SK-N-SH (cell line): Measurements from ENCODE around the gene C20orf204. TPM values are rescaled to one million over a fixed set of nuclear protein-coding genes. Genes with fewer than 3 reads are reported as not detected.

Source experiments
- CTCF ChIA-PET: fragments of 300-600, 350-600 bp; formaldehyde crosslinking; extraction: SDS; loops from one replicate; lab custom pipeline; 2021; lab: Yijun Ruan, JAX
- POLR2A ChIA-PET: fragments of 350-600 bp; sonication (Branson Sonifier 250); formaldehyde crosslinking; extraction: SDS; loops from one replicate; lab custom pipeline; 2020; ENCODE audit warnings: antibody characterized with exemption, inconsistent platforms; lab: Yijun Ruan, JAX
- DNase-seq: peaks from one replicate; pipeline ENCODE4 v3.0.0; 2012
- H2AFZ ChIP-seq: fragments of 200-600 bp; sonication (generic); 2 replicates; pipeline ENCODE4 v1.8.1; 2016; ENCODE audit warnings: antibody characterized with exemption, mild to moderate bottlenecking, low read depth
- H3F3A ChIP-seq: fragments of 200-600 bp; sonication (generic); replicated peaks from 2 replicates; pipeline ENCODE3; 2016; ENCODE audit warnings: antibody characterized with exemption, mild to moderate bottlenecking; ENCODE audit not compliant: insufficient read depth
- H3K27ac ChIP-seq, 2 experiments: fragments of 200-500 bp in 1 of 2; fragments of 200-600 bp in 1 of 2; sonication (Bioruptor generic) in 1 of 2; sonication (generic), shearing (Covaris generic) in 1 of 2; 2 replicates each; pipeline versions ENCODE4 v1.5.1 to v1.6.1; 2014 to 2016; ENCODE audit warnings: low read depth in 2 of 2, inconsistent platforms in 1 of 2, low read length in 1 of 2, mild to moderate bottlenecking in 1 of 2, mixed read lengths in 1 of 2
- H3K27me3 ChIP-seq: fragments of 200-600 bp; sonication (generic), shearing (Covaris generic); 2 replicates; pipeline ENCODE4 v1.6.1; 2016; ENCODE audit warnings: mixed run types; ENCODE audit not compliant: insufficient read depth
- H3K36me3 ChIP-seq, 2 experiments: fragments of 200-500 bp in 1 of 2; fragments of 200-600 bp in 1 of 2; sonication (Bioruptor generic) in 1 of 2; sonication (generic) in 1 of 2; replicated peaks in 1 of 2; 2 replicates each; pipeline versions ENCODE3 to v1.5.1; 2014 to 2016; ENCODE audit warnings: low read length in 1 of 2, mild to moderate bottlenecking in 1 of 2; ENCODE audit not compliant: insufficient read depth in 2 of 2, control insufficient read depth in 1 of 2
- H3K4me1 ChIP-seq, 2 experiments: fragments of 200-500 bp in 1 of 2; fragments of 200-600 bp in 1 of 2; sonication (Bioruptor generic) in 1 of 2; sonication (generic), shearing (Covaris generic) in 1 of 2; 2 replicates each; pipeline versions ENCODE4 v1.5.1 to v1.6.1; 2014 to 2016; ENCODE audit warnings: low read depth in 1 of 2, low read length in 1 of 2, mixed run types in 1 of 2; ENCODE audit not compliant: insufficient read depth in 2 of 2, control insufficient read depth in 1 of 2
- H3K4me2 ChIP-seq: fragments of 200-600 bp; sonication (generic), shearing (Covaris generic); 2 replicates; pipeline ENCODE4 v1.6.1; 2017; ENCODE audit warnings: mixed run types
- H3K4me3 ChIP-seq, 2 experiments: fragments of 200-500 bp in 1 of 2; fragments of 200-600 bp in 1 of 2; sonication (Bioruptor generic) in 1 of 2; sonication (generic), shearing (Covaris generic) in 1 of 2; 2 replicates each; pipeline versions ENCODE4 v1.5.1 to v1.8.1; 2014 to 2016; ENCODE audit warnings: low read depth in 2 of 2, inconsistent platforms in 1 of 2, low read length in 1 of 2, mild to moderate bottlenecking in 1 of 2, mixed read lengths in 1 of 2, moderate library complexity in 1 of 2
- H3K79me2 ChIP-seq: fragments of 200-600 bp; sonication (generic); 2 replicates; pipeline ENCODE4 v1.8.1; 2017; ENCODE audit warnings: mild to moderate bottlenecking; ENCODE audit not compliant: insufficient read depth
- H3K9ac ChIP-seq: fragments of 200-600 bp; sonication (generic); 2 replicates; pipeline ENCODE4 v1.6.1; 2017; ENCODE audit warnings: mixed run types
- H3K9me2 ChIP-seq: fragments of 200-600 bp; sonication (generic); 2 replicates; pipeline ENCODE4 v1.6.1; 2017; ENCODE audit warnings: mixed run types
- H3K9me3 ChIP-seq: fragments of 200-600 bp; sonication (generic); 2 replicates; pipeline ENCODE4 v1.6.1; 2017; ENCODE audit warnings: mixed run types, mild to moderate bottlenecking, moderate library complexity
- H4K20me1 ChIP-seq: fragments of 200-600 bp; sonication (generic); 2 replicates; pipeline ENCODE4 v1.6.1; 2017; ENCODE audit warnings: mild to moderate bottlenecking, mixed run types; ENCODE audit not compliant: insufficient read depth
- GABPA ChIP-seq: IDR thresholded peaks from 2 replicates; pipeline ENCODE4 v1.4.0; 2012; ENCODE audit warnings: low read depth, mild to moderate bottlenecking
- GATA2 ChIP-seq: sonication (generic); formaldehyde crosslinking; IDR thresholded peaks from 2 replicates; pipeline ENCODE4 v1.5.0; 2020; ENCODE audit warnings: mild to moderate bottlenecking, missing genetic modification reagents
- RXRA ChIP-seq: IDR thresholded peaks from 2 replicates; pipeline ENCODE4 v1.4.0; 2012; ENCODE audit warnings: low read depth, mild to moderate bottlenecking, borderline replicate concordance
- SIN3A ChIP-seq: IDR thresholded peaks from 2 replicates; pipeline ENCODE4 v1.6.1; 2012; ENCODE audit warnings: low read depth, mild to moderate bottlenecking, low read length, moderate library complexity, borderline replicate concordance
- USF2 ChIP-seq: fragments of 150-350 bp; IDR thresholded peaks from 2 replicates; pipeline ENCODE4 v1.6.1; 2017; ENCODE audit warnings: antibody characterized with exemption, low read length, low read depth, borderline replicate concordance
- ZBTB33 ChIP-seq: IDR thresholded peaks from 2 replicates; pipeline ENCODE4 v1.4.0; 2012; ENCODE audit warnings: low read depth, borderline replicate concordance
- WGBS: methylation state at CpG from one replicate; pipeline ENCODE4 v1.1.6; 2017; ENCODE audit warnings: low lambda C conversion rate; 5-methylcytosine and 5-hydroxymethylcytosine counted together
- polyA plus RNA-seq, 3 experiments: library from polyadenylated mRNA; depleted of rRNA; stranded (reverse); fragments of >200 nt; gene quantifications; 2 replicates each; pipeline ENCODE4 v1.2.3, GENCODE V29; 2012

Gene C20orf204
- polyA plus RNA-seq, 1 of the 3 experiments (the other 2 are of a cell fraction) = 0.21 TPM

GRCh38 chr20:64081624-64081964, 45.6 kb downstream of the C20orf204 start (continued):
- no peak for TF ChIP-seq RXRA
- TF ChIP-seq USF2 = no peak
- no peak for TF ChIP-seq GATA2 (CRISPR knock-in tag)
- TF ChIP-seq SIN3A = no peak

GRCh38 chr20:64082126-64082731, 46.2 kb downstream of the C20orf204 start:
- no peak overlapping the region for H2AFZ ChIP-seq

More at GRCh38 chr20:64082126-64082731, 46.2 kb downstream of the C20orf204 start:
- Histone ChIP-seq H3K9ac (no peak overlapping the region), H4K20me1 (no peaks in the 10 kb centered on the region), H3K4me1 (peaks cover 13 to 36% of the 10 kb centered on the region in 2 experiments; a peak in 3 of 4 replicates), H3K9me3 (no peaks in the 10 kb centered on the region), H3K4me3 (no peak overlapping the region), H3K4me2 (no peak overlapping the region), H3K9me2 (no peaks in the 10 kb centered on the region), H3K36me3 (no peaks in the 10 kb centered on the region), H3K27me3 (no peaks in the 10 kb centered on the region; the same call in 1 of the 2 replicates), H3K79me2 (no peaks in the 10 kb centered on the region), H3F3A (peaks cover 14% of the 10 kb centered on the region), H3K27ac (no peak overlapping the region)
- no peak for DNase-seq
- ChIA-PET CTCF (interaction anchor here (0.5 to 12.9 kb wide), 7 partner anchors 11 to 43 kb away, joined by 3 to 252 read pairs (median 11); partner anchors contain the start of gene NPBWR2), POLR2A (no interaction called here)
- WGBS = 79% methylated on average over 11 of the region's 13 CpGs
- TF ChIP-seq ZBTB33 = no peak
- TF ChIP-seq USF2 = no peak
- TF ChIP-seq GABPA = no peak
